OCI-LY3 (cell line): ENCODE results near the gene CRTAP.

Experiments
- EZH2phosphoT487 ChIP-seq: fragments of 200-600 bp; shearing (Covaris generic); IDR thresholded peaks from 2 replicates; pipeline ENCODE4 v1.6.1; 2018; ENCODE audit warnings: antibody characterized with exemption, mixed run types, low read depth
- TF ChIP-seq, protein P1 (sequence below): fragments of 200-600, 300-600 bp; sonication (generic); IDR thresholded peaks from 2 replicates; pipeline ENCODE4 v1.5.1; 2014; ENCODE audit warnings: antibody characterized with exemption, low read length, low read depth

DNA sequence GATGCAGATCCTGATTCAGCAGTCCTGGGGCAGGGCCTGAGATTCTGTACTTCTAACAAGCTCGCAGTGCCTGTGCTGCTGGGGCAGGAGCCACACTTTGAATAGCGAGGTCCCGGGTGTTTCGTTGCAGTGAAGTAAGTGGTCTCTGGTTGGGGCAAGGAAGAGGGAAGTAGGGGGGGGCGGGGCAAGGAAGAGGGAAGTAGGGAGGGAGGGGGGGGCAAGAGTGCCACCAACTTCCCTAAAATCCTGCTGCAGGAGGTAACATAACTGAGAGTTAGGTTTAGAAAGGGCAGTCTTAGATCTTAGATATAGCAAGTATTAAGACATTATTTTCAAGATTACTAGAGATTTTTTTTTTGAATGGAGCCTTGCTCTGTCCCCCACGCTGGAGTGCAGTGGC is 35.5 kb downstream of the CRTAP start:
- TF ChIP-seq, protein P1, sequence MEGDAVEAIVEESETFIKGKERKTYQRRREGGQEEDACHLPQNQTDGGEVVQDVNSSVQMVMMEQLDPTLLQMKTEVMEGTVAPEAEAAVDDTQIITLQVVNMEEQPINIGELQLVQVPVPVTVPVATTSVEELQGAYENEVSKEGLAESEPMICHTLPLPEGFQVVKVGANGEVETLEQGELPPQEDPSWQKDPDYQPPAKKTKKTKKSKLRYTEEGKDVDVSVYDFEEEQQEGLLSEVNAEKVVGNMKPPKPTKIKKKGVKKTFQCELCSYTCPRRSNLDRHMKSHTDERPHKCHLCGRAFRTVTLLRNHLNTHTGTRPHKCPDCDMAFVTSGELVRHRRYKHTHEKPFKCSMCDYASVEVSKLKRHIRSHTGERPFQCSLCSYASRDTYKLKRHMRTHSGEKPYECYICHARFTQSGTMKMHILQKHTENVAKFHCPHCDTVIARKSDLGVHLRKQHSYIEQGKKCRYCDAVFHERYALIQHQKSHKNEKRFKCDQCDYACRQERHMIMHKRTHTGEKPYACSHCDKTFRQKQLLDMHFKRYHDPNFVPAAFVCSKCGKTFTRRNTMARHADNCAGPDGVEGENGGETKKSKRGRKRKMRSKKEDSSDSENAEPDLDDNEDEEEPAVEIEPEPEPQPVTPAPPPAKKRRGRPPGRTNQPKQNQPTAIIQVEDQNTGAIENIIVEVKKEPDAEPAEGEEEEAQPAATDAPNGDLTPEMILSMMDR: no peak
- TF ChIP-seq EZH2phosphoT487: no peak
